ENCODE data around the gene RNF166.
A peak's percentile ranks its signal among the peaks of the same experiment; 100 is the strongest.

The RNF166 gene

GRCh38 chr16:88721815-88722755 is 15.9 kb upstream of the RNF166 start:
- no peaks in the 10 kb centered on the region for H3K9me3 Mint-ChIP-seq
- no peak overlapping the region for H3K27ac Mint-ChIP-seq
- H3K36me3 Mint-ChIP-seq (ENCODE audit: low read depth): peaks cover 25% of the 10 kb centered on the region
- H3K4me1 Mint-ChIP-seq (ENCODE audit: low read depth): no peaks in the 10 kb centered on the region
- no peaks in the 10 kb centered on the region for H3K27me3 Mint-ChIP-seq
- H3K4me3 Mint-ChIP-seq: no peak overlapping the region

GRCh38 chr16:88721236-88721635 is 15.0 kb upstream of the RNF166 start:
- Mint-ChIP-seq H3K36me3 (ENCODE audit: low read depth) (peaks cover 28% of the 10 kb centered on the region), H3K4me3 (no peak overlapping the region)

GRCh38 chr16:88720396-88720970 is 14.3 kb upstream of the RNF166 start:
- H3K27ac Mint-ChIP-seq: no peak overlapping the region
- peak overlapping the region; percentile 41 for H3K4me3 Mint-ChIP-seq
- H3K9me3 Mint-ChIP-seq: no peaks in the 10 kb centered on the region
- H3K27me3 Mint-ChIP-seq: no peaks in the 10 kb centered on the region
- peaks cover 29% of the 10 kb centered on the region for H3K36me3 Mint-ChIP-seq (ENCODE audit: low read depth)
- no peaks in the 10 kb centered on the region for H3K4me1 Mint-ChIP-seq (ENCODE audit: low read depth)

More at GRCh38 chr16:88721236-88721635, 15.0 kb upstream of the RNF166 start:
- Mint-ChIP-seq H3K9me3 (no peaks in the 10 kb centered on the region), H3K27me3 (no peaks in the 10 kb centered on the region), H3K27ac (no peak overlapping the region), H3K4me1 (ENCODE audit: low read depth) (no peaks in the 10 kb centered on the region)

- no peak overlapping the region for H3K27ac Mint-ChIP-seq
- H3K4me1 Mint-ChIP-seq (ENCODE audit: low read depth): no peaks in the 10 kb centered on the region
- H3K4me3 Mint-ChIP-seq: peak overlapping the region; percentile 41
- H3K36me3 Mint-ChIP-seq (ENCODE audit: low read depth): peaks cover 30% of the 10 kb centered on the region
- H3K27me3 Mint-ChIP-seq: no peaks in the 10 kb centered on the region
- no peaks in the 10 kb centered on the region for H3K9me3 Mint-ChIP-seq
Measured at GRCh38 chr16:88719933-88720296, 13.7 kb upstream of the RNF166 start.

GRCh38 chr16:88719267-88719932 is 13.2 kb upstream of the RNF166 start:
- Mint-ChIP-seq H3K27me3 (no peaks in the 10 kb centered on the region), H3K36me3 (ENCODE audit: low read depth) (peaks cover 30% of the 10 kb centered on the region), H3K4me1 (ENCODE audit: low read depth) (no peaks in the 10 kb centered on the region), H3K4me3 (no peak overlapping the region), H3K9me3 (no peaks in the 10 kb centered on the region), H3K27ac (no peak overlapping the region)

GRCh38 chr16:88718178-88718577 is 12.0 kb upstream of the RNF166 start:
- no peaks in the 10 kb centered on the region for H3K4me1 Mint-ChIP-seq (ENCODE audit: low read depth)
- no peak overlapping the region for H3K4me3 Mint-ChIP-seq
- peaks cover 36% of the 10 kb centered on the region for H3K36me3 Mint-ChIP-seq (ENCODE audit: low read depth)
- H3K27me3 Mint-ChIP-seq: no peaks in the 10 kb centered on the region
- H3K27ac Mint-ChIP-seq: no peak overlapping the region
- H3K9me3 Mint-ChIP-seq: no peaks in the 10 kb centered on the region

GRCh38 chr16:88716601-88717001 is 10.4 kb upstream of the RNF166 start:
- no peak overlapping the region for H3K27ac Mint-ChIP-seq
- no peaks in the 10 kb centered on the region for H3K9me3 Mint-ChIP-seq
- no peaks in the 10 kb centered on the region for H3K4me1 Mint-ChIP-seq (ENCODE audit: low read depth)
- H3K27me3 Mint-ChIP-seq: no peaks in the 10 kb centered on the region
- H3K4me3 Mint-ChIP-seq: no peak overlapping the region
- peaks cover 36% of the 10 kb centered on the region for H3K36me3 Mint-ChIP-seq (ENCODE audit: low read depth)

GRCh38 chr16:88716201-88716600 is 10.0 kb upstream of the RNF166 start:
- Mint-ChIP-seq H3K36me3 (ENCODE audit: low read depth) (peaks cover 36% of the 10 kb centered on the region), H3K27me3 (no peaks in the 10 kb centered on the region), H3K4me1 (ENCODE audit: low read depth) (no peaks in the 10 kb centered on the region), H3K9me3 (no peaks in the 10 kb centered on the region), H3K27ac (no peak overlapping the region), H3K4me3 (no peak overlapping the region)

- Mint-ChIP-seq H3K27ac (no peak overlapping the region), H3K36me3 (ENCODE audit: low read depth) (peaks cover 33% of the 10 kb centered on the region), H3K4me3 (no peak overlapping the region), H3K9me3 (no peaks in the 10 kb centered on the region), H3K4me1 (ENCODE audit: low read depth) (no peaks in the 10 kb centered on the region), H3K27me3 (no peaks in the 10 kb centered on the region)
Measured at GRCh38 chr16:88715312-88716190, 9.3 kb upstream of the RNF166 start.

- no peaks in the 10 kb centered on the region for H3K9me3 Mint-ChIP-seq
- peaks cover 26% of the 10 kb centered on the region for H3K36me3 Mint-ChIP-seq (ENCODE audit: low read depth)
- no peak overlapping the region for H3K27ac Mint-ChIP-seq
- no peak overlapping the region for H3K4me3 Mint-ChIP-seq
- no peaks in the 10 kb centered on the region for H3K27me3 Mint-ChIP-seq
- H3K4me1 Mint-ChIP-seq (ENCODE audit: low read depth): no peaks in the 10 kb centered on the region
Measured at GRCh38 chr16:88714420-88715302, 8.5 kb upstream of the RNF166 start.

- peak overlapping the region; percentile 58 for H3K27ac Mint-ChIP-seq
- no peaks in the 10 kb centered on the region for H3K27me3 Mint-ChIP-seq
- no peaks in the 10 kb centered on the region for H3K4me1 Mint-ChIP-seq (ENCODE audit: low read depth)
- H3K9me3 Mint-ChIP-seq: no peaks in the 10 kb centered on the region
- H3K36me3 Mint-ChIP-seq (ENCODE audit: low read depth): peaks cover 23% of the 10 kb centered on the region
- H3K4me3 Mint-ChIP-seq: no peak overlapping the region
Measured at GRCh38 chr16:88713568-88714419, 7.6 kb upstream of the RNF166 start.

- H3K27ac Mint-ChIP-seq: no peak overlapping the region
- no peaks in the 10 kb centered on the region for H3K27me3 Mint-ChIP-seq
- H3K36me3 Mint-ChIP-seq (ENCODE audit: low read depth): peaks cover 22% of the 10 kb centered on the region
Measured at GRCh38 chr16:88713054-88713453, 6.8 kb upstream of the RNF166 start.

GRCh38 chr16:88712362-88712979 is 6.3 kb upstream of the RNF166 start:
- Mint-ChIP-seq H3K27ac (no peak overlapping the region), H3K9me3 (no peaks in the 10 kb centered on the region), H3K27me3 (no peaks in the 10 kb centered on the region), H3K4me3 (no peak overlapping the region), H3K36me3 (ENCODE audit: low read depth) (peaks cover 18% of the 10 kb centered on the region), H3K4me1 (ENCODE audit: low read depth) (peaks cover 6% of the 10 kb centered on the region)

More at GRCh38 chr16:88713054-88713453, 6.8 kb upstream of the RNF166 start:
- H3K9me3 Mint-ChIP-seq: no peaks in the 10 kb centered on the region
- no peak overlapping the region for H3K4me3 Mint-ChIP-seq
- no peaks in the 10 kb centered on the region for H3K4me1 Mint-ChIP-seq (ENCODE audit: low read depth)
